GM19324 (cell line): ENCODE results near the gene PNP.
A peak's percentile ranks its signal among the peaks of the same experiment; 100 is the strongest.
"Not testable (repeated sequence)": the region's sequence is repeated elsewhere in the genome, so short reads cannot be mapped to it uniquely, and the experiment has no call there.

Experiments
- ATAC-seq: cut with Tn5 transposase; IDR thresholded peaks from one replicate; pipeline ENCODE4 v1.9.1; 2021; ENCODE audit warnings: mild to moderate bottlenecking, moderate library complexity; ENCODE audit not compliant: unreplicated experiment, low FRiP score

Gene PNP

DNA sequence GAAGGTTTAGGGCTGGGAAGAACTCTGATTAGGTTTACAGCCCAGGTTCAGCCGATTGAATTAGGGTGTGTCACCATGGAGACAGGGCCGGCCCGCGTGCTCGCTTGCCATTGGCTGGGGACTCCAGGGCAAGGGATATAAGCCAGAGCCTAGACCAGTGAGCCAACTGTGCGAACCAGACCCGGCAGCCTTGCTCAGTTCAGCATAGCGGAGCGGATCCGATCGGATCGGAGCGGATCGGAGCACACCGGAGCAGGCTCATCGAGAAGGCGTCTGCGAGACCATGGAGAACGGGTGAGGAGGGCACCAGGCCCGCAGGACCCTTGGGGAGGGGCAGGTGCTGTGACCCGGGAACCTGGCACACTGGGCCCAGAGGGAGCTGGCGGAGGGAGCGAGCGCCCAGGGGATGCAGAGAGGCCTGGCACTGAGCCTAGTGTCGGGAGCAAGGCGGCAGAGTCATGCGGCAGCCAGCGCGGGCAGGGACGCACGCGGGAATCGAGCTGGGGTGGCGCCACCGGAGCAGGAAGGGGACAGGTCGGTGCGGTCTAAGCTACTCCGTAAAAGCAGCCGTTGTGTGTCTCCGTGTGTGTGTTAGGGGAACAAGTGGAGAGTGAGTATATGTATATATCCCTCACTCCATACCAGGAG lies at the start of gene PNP:
TSS of gene PNP (plus strand) at position 165 of the 648 bp plus-strand sequence. CDS start at position 284, 119 bp downstream.
- ATAC-seq = peak; percentile 92

DNA sequence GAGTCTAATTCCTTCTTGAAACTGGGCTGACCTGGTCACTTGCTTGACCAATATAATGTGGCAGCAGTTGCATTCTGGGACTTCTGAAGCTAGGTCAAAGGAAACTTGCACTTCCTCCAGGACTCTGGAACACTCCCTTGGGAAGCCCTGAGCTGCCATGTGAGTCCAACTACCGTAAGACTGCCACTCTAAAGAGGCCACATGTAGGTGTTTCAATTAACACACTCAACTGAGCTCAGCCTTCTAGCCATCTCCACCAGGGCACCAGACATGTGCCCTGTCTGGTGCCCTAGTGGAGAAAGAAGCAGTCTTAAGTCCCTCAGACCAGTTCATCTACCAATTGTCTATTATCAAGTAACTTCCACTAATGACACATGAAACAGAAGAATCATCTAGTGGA lies 49.8 kb upstream of the PNP start:
- no peak for ATAC-seq

DNA sequence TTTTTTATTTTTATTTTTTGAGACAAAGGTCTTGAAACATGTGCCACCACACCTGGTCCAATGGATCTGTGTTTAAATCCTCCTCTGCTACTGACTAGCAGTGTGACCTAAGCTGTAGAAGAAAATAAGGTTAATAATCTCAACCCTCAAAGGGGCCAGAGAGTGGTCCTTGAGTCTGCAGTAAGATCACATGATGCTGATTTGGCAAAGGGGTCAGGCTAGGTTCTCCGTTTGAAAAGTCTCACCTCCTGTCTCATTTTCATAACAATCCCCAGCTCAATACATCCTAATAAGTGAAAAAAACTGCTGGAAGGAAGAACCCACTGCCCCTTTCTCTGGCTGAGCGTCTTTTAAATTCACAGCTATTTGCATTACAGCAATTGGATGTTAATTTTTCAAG lies 47.9 kb upstream of the PNP start:
- ATAC-seq = no peak

DNA sequence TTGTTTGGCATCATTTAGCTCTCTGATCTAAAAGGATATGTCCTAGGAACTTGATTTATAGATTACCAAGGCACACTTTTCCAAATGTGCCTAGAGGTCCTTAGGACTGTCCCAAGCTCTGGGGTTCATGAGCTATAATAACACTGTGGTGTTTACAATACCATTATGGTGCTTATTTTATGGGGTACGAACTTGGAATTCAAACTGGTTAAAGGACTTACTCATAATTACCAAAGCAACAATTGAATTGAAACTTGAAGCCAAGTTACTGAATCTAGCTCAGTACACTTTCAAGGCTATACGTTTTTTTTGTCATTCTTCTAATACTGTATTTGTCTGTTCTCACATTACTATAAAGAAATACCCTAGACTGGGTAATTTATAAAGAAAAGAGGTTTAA lies 46.3 kb upstream of the PNP start:
- ATAC-seq = no peak

DNA sequence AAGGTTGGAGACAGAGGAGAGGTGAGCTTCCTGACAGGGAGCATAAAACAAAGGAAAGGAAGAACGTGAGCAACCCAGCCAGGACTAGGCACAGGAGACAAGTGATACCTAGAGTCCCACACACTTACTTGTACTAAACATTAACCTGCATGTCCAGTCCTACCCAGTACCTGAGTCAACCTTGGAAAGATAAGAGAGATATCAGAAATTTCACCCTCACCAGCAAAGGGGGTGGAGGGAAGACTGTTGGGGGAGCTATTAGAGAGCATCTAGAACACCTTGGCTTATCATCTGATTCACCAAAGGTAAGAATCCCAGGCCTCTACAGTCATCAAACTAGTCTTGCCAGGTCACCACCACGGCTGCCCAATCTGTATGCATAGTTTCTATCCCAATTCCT lies 44.4 kb upstream of the PNP start:
- no peak for ATAC-seq

DNA sequence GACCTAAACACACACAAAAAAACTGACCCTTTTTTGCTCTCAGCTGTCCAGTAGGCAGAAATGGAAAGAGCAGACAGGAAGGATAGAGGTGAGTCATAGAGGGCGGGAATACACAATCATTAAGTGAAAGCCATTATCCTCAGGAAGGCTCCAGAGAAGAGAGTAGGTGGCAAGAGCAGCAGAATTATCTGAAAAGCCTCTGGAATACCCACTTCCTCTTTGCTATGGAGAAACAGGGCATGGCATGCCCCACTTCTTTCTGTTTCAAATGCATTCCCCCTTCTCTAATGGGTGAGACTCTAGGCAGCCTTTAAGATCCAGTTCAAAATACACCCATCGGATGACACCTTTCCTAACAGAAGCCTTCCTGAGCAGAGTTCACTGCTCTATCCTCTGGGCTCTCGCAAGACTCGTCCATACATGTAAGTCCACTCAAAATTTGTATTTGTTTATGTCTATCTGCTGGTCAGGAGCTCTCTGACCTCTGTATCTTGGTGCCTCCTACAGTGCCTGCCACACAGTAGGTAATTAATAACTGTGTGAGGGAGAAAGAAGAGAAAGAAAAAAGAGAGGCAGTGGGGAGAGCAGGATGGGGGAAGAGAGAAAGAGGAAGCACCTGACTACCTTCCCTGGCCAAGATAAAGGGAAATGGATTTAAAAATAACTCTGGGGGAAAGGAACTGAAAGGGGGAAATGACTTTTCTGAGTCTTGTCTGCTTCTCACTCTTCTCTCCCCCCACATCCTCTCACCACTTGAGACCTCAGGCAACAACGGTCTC lies 41.8 kb upstream of the PNP start:
- peak; percentile 69 for ATAC-seq

DNA sequence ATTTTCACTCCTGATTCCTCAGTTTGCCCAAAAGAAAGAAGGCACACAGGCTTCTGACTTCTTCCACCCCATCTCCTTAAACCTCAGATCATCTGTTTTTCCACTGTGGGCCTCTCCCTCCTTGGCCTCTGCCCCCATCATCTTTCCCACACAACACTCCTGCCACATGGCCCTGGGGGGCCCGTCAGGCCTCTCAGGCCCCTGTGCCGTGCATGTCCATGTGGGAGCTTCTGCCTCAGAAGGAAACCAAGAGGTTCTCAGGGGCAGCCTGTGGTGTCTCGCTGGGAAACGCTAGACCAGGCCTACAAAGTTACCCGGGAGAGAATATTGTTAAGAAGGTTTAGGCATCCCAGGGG lies 41.2 kb upstream of the PNP start:
- ATAC-seq = peak; percentile 33

DNA sequence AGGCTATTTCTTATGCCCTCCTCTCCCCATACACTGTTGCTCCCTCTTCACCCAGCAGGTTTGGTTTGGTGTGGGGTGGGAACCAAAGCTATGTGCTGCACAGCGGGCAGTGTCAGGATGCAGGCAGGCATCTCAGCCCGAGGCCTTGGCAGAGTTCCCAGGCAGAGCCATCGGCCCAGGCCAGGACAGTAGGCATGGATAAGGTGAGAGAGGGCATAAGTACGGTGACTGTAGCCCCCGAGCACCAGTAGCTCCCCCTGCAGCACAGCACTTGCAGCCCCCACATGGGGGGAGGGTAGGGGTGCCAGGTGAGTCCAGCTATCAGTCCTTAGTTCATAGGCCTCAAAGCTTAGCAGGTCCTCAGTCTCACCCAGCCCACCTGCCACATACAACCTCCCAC lies 40.4 kb upstream of the PNP start:
- ATAC-seq = no peak

DNA sequence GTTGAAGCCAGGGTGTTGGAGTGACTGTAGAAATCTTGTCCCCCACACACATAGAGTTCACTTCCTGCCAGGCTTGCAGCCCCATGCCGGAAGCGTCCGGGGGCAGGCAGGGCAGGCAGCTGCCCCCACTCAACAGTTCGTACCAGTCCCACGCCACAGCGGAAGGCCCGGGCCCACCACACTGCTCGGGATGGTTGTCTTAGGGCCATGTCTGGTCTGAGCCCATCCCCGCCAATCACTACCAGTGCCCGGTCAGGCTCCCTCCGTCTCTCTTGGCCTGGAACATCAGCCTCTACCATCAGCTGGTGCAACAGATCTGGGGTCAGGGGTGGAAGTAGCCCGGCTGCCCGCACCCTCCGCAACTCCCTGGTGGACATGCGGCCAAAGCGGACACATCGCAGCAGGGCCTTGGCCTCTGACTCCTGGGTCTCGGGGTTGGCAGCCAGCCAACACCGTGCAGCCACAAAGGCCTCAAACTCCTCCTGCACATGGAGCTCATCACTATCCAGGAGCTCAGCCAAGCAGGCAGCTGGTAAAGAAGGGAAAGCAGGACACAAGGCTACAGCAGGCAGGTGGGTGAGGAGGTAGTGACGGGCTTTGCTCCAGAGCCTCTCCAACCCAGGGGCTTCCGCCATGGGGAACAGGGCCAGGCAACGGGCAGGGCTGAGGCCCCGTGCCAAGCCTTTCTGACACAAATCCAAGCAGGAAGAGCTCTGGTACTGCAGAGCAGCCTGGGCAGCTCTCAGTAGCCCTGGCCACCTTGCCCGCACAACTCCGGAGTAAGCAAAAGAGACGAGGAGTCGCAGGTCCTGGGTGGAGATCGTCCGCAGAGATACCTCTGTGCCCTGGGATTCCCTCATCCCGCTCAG lies 39.2 kb upstream of the PNP start:
- no peak for ATAC-seq

DNA sequence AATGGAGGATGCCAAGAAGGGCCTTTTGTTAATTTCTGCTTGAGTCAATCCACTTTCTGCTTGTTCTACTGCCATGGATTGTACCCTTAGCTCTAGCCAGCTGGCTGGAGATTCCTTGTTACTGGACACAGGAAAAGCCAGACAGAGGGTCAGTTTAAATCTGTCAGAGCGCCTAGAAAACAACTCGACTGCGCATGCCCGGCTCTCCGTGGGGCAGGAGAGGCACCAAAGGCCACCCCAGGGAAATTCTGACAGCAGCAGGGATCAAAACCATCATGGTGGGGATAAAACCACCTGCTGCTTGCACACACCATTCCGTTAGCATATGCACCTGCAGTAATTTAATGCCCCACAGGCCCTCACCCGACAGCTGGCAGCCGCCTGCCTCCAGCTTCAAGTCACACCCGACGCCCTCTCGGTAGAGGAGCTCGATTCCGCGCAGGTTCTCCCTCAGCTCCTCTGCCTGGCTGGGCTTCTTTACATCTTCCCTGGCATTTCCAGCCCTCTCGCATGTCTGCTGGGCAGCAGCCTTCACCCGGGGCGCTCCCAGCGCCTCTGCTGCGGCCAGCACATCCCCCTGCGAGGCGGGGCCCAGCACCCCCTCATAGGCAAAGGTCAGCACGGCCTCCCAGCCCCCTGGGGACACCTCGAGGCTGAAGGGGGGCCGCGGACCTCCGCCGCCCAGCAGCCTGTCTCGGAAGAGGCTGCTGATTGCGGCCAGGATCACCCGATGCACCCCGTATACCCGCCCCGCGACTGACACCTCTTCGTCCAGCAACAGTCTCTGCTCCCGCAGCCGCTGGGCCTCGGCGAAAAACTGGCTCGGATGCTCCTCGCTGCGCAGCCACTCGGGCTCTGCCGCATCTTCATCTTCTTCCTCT lies 34.3 kb upstream of the PNP start:
- ATAC-seq = no peak

DNA sequence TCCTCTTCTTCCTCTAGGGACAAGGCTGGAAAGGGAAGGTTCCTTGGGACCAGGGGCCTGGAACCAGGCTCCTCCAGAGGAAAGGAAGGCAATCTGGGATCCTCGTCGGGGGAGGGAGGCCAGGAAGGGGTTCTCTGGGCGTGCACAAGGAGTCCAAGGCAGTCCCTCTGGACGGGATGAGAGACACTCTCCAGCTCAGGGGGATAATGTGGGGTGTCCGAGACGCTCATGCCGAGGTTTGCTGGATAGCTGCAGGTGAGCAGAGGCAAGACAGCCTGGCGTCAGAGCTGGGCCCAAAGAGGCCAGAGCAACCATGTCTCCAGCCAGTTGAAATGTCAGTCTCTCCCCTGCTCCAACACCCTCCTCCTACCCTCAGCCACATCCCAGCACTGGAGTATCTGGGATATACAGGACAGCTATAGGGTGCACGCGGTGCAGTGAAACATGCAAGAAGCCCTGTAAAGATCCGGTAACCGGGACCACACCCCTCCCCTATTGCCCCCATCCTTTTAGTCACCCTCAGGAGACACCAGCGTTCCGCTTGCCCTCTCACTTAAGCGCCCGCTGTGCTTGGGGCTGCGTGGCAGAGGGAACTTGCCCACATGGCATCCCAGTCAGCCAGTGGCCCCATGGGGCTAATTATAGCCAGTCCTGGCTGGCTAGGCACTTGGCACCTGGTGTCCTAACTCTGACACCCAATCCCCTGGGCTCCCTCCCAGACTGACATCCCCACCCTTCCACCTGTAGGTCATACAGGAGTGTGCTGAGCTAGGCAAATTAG lies 33.4 kb upstream of the PNP start, which contains the start of gene KLHL33:
TSS of gene KLHL33 (minus strand) at position 585 of the 781 bp plus-strand sequence. CDS start at position 230, 355 bp downstream.
- ATAC-seq = no peak

DNA sequence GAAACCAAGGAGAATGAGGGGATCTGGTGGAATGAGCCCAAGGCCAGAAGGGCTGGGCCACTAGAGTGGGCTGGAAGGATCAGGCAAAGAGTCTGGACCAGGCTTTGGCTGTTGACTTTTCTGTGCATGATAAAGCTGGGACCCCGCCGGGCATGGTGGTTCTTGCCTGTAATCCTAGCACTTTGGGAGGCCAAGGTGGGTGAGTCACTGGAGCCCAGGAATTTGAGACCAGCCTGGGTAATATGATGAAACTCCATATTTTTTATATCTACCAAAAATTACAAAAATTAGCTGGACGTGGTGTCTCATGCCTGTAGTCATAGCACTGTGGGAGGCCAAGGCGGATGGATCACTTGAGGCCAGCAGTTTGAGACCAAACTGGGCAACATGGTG lies 32.8 kb upstream of the PNP start:
- ATAC-seq = no peak

DNA sequence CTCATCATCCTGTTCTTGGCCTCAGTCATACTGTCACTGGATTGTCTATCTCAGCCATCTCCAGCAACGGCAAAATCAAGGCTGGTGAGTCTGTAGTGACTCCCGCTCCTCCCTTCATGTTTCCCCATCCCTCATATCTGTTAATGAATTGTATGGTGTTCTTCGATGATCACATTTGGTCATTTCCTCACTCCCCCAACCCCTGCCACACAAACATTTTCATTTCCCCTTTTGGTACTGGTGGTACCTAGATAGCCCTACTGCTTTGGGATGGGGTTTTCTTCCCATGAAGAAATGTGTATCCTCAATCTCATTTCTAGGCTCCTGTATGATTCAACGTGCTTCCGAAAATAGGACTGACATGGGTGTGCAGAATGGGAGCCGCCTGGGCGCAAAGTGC lies 30.5 kb upstream of the PNP start:
- no peak for ATAC-seq

DNA sequence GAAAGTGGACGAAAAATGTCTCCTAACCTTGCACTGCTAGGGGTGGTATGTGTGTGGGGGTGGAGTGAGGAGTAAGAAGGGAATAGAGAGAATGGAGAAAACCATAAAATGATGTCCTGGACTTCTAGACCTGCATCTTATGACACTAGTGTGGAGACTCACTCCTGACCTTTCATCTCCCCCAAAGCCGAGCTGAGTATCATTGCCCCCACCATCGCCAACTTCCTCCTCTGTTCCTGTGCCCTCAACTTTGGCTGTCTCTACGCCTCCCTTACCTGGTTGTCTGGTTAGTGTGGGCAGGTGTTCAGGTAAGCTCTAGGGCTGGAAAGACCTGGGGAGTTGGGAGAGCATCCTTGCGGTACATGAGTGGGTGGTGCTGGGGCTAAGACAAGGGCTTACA lies 28.7 kb upstream of the PNP start:
- ATAC-seq = no peak

DNA sequence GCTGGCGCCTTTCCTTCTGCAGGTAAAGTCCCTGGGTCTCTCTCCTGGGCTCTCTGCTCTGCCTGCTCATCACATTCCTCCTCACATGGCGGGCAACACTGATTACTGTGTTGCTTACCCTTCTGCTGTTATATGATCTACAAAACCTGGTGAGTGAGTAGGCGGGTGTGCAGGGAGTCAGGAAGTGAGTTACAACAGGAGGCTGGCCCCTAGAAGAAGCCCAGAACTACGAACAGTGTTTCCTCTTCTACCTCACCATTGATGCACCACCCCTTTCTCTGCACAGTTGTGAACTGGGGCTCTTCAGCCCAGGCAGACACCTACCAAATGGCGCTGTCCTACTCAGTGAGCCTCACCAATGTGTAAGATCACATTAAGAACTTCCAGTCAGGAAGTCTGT lies 28.3 kb upstream of the PNP start:
- no peak for ATAC-seq

DNA sequence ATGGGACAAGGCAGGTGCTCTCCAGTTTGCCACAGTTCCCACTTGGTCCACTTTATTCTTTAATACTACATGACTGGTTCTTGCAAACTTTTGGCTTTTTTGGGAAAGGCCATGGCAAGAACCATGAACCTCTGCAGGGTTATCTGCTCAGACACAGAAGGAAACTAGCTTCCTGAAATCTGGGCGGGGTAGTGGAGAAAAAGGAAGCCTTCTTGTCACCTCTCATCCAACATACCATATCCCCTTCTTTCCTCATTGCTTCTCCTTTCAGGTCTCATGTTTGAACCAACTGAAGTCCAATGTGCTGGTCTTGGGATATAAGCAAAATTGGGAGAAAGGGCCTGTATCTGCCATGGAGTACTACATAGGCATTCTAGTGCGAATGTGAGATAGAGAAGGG lies 27.7 kb upstream of the PNP start:
- no peak for ATAC-seq

DNA sequence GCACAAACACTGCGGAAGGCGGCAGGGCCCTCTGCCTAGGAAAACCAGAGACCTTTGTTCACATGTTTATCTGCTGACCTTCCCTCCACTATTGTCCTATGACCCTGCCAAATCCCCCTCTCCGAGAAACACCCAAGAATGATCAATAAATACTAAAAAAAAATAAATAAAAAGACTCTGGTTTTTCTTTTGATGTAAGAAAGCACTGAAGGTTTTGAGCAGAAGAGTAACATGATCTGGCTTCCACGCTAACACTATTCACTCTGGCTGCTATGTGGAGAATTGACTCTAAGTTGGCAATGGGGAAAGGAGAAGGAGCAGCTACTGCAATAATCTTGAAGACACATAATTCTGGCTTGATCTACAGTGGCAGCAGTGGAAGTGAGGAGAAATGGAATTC lies 25.6 kb upstream of the PNP start:
- not testable (repeated sequence) for ATAC-seq

DNA sequence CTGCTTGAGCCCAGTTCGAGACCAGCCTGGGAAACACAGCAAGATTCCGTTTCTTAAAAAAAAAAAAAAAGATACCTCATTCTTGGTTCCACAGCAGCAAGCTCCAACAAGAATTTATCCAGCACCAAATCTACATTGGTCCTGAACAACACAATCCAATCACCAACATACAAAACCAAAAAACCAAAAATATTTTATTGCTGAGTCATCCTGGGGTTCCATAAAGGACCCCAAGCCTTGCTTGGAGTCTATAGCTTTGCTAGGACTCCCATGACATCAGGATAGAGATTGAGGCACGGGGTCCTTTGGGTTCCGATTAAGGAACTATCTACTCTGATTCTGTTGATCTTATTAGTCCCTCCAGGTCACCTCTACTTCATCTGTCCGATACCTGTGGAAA lies 22.3 kb upstream of the PNP start:
- no peak for ATAC-seq

DNA sequence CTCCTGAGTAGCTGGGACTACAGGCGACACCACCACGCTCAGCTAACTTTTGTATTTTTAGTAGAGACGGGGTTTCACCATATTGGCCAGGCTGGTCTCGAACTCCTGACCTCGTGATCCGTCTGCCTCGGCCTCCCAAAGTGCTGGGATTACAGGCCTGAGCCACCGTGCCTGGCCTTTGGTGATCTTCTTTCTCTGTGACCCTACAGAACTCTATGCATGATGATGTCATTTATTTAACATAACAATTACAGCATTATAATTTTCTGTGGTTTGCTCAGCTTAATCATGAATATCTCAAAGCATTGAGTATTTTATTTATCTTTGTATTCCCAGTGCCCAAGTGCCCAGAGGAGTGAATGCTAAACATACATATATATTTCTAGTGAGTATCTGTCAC lies 16.4 kb upstream of the PNP start:
- ATAC-seq = not testable (repeated sequence)
